HS-27A (cell line): ENCODE results near the gene AP1G1.

Experiments used
- DNase-seq: peaks from one replicate; pipeline ENCODE4 v3.0.0-alpha.2; 2012; ENCODE audit warnings: low read depth, missing footprints

AP1G1 gene

GRCh38 chr16:71754108-71754507, 54.5 kb downstream of the AP1G1 start:
- no peak for DNase-seq

- DNase-seq = no peak
Observed at GRCh38 chr16:71748226-71748625, 60.4 kb downstream of the AP1G1 start.

- DNase-seq = no peak
Observed at GRCh38 chr16:71746442-71747046, 62.1 kb downstream of the AP1G1 start.

- no peak for DNase-seq
Observed at GRCh38 chr16:71738855-71739254, 69.8 kb downstream of the AP1G1 start.

GRCh38 chr16:71737501-71737900, 71.1 kb downstream of the AP1G1 start:
- no peak for DNase-seq

- no peak for DNase-seq
Observed at GRCh38 chr16:71734511-71734910, 74.1 kb downstream of the AP1G1 start.

- DNase-seq = no peak
Observed at GRCh38 chr16:71732587-71732986, 76.0 kb downstream of the AP1G1 start.

GRCh38 chr16:71727551-71728324, 80.9 kb downstream of the AP1G1 start:
- no peak for DNase-seq

- no peak for DNase-seq
Observed at GRCh38 chr16:71726476-71727315, 81.9 kb downstream of the AP1G1 start.

- no peak for DNase-seq
Observed at GRCh38 chr16:71724320-71724751, 84.3 kb downstream of the AP1G1 start, which contains the start of gene PHLPP2. Gene PHLPP2, minus strand, starts transcription at chr16:71724701. Its CDS starts 9,906 bp downstream, at chr16:71714795.

- DNase-seq = no peak
Observed at GRCh38 chr16:71723537-71724319, 84.9 kb downstream of the AP1G1 start.

- no peak for DNase-seq
Observed at GRCh38 chr16:71722801-71723536, 85.7 kb downstream of the AP1G1 start.

- DNase-seq = no peak
Observed at GRCh38 chr16:71721066-71721740, 87.4 kb downstream of the AP1G1 start.

GRCh38 chr16:71712501-71712900, 96.1 kb downstream of the AP1G1 start:
- DNase-seq = no peak

- no peak for DNase-seq
Observed at GRCh38 chr16:71711789-71712188, 96.8 kb downstream of the AP1G1 start.

GRCh38 chr16:71709229-71709781, 99.3 kb downstream of the AP1G1 start:
- DNase-seq = peak; percentile 46

GRCh38 chr16:71708696-71709095, 99.9 kb downstream of the AP1G1 start:
- DNase-seq = no peak

- no peak for DNase-seq
Observed at GRCh38 chr16:71707199-71707598, 101.4 kb downstream of the AP1G1 start.

GRCh38 chr16:71706046-71706445, 102.6 kb downstream of the AP1G1 start:
- no peak for DNase-seq

GRCh38 chr16:71703333-71703732, 105.3 kb downstream of the AP1G1 start:
- no peak for DNase-seq
